Rectal smooth muscle tissue (tissue), 1 donor: ENCODE results near the gene BTBD9.
A peak's percentile ranks its signal among the peaks of the same experiment; 100 is the strongest.

Experiments used
- H3K27ac ChIP-seq: one replicate; pipeline ENCODE4 v1.7.0; 2013; ENCODE audit warnings: low read depth, low read length, inconsistent platforms
- H3K27me3 ChIP-seq: one replicate; pipeline ENCODE4 v1.7.0; 2013; ENCODE audit warnings: low read length; ENCODE audit not compliant: control insufficient read depth, insufficient read depth
- H3K36me3 ChIP-seq: one replicate; pipeline ENCODE4 v1.7.0; 2013; ENCODE audit warnings: low read length; ENCODE audit not compliant: control insufficient read depth, insufficient read depth
- H3K4me1 ChIP-seq: one replicate; pipeline ENCODE4 v1.7.0; 2013; ENCODE audit warnings: low read length; ENCODE audit not compliant: control insufficient read depth, insufficient read depth
- H3K4me3 ChIP-seq: one replicate; pipeline ENCODE4 v1.7.0; 2013; ENCODE audit warnings: low read length
- H3K9ac ChIP-seq: one replicate; pipeline ENCODE4 v1.7.0; 2013; ENCODE audit warnings: low read length

Gene BTBD9

DNA sequence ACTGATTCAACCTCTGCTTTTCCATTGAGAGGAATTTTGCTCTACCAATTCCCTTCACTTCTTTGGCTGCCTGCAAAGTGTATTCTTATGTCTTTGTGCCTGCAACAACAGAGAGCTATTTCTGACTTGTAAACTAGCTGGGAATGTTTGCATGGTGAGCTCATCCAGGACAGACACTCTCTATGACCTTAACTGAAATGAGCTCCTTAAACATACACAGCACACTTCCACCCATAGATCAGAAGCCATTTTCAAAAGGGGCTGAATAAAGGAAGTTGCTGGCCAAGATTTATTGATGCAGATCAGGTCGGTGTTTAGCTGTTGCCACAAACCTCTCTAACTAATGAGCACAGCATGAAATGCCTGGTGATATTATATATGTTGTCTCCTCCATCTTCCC lies 377.7 kb downstream of the BTBD9 start:
- H3K36me3 ChIP-seq = no peaks in the 10 kb centered on the region
- peak overlapping the region; percentile 22 for H3K27ac ChIP-seq
- no peak overlapping the region for H3K9ac ChIP-seq
- peaks cover 13% of the 10 kb centered on the region for H3K4me1 ChIP-seq
- H3K27me3 ChIP-seq = no peaks in the 10 kb centered on the region
- no peak overlapping the region for H3K4me3 ChIP-seq

DNA sequence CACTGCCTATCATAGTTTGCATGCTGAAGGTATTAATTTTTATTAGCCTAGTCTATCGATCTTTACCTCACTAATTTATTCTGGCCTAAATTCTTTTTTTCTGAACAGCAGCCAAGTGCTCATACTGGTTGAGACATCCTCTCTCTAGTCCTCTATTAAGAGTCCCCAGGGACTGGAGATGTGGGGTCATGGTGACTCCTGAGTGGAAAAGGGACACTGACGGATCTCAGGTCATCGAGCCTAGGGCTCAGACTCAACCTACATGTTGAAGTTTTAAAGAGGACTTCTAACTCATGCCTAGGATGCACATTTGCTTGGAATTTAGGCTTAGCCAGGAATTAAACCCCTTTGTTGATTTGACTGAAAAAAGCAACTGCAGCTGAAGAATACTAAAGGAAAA lies 378.1 kb downstream of the BTBD9 start:
- Histone ChIP-seq H3K27me3 (no peaks in the 10 kb centered on the region), H3K27ac (no peak overlapping the region), H3K36me3 (no peaks in the 10 kb centered on the region), H3K4me3 (no peak overlapping the region), H3K4me1 (peaks cover 13% of the 10 kb centered on the region), H3K9ac (no peak overlapping the region)

DNA sequence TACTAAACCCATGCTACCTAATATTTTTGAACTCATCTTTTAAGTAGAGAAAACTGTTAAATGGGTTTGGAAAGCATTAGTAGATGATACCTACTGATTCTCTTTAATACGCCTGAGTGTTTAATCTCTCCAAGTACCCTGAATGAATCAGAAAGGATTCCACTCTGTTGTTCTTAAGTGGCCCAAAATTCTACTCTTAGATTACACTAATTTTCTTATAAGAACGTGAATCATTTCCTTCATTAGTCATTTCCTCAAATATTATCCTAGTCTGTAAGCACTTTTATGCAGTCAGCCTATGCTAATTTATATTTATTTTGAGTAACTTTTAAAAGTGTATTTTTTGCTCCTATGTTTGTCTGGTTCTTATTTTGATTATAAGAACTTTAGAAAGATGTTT lies 380.0 kb downstream of the BTBD9 start:
- Histone ChIP-seq H3K27ac (no peak overlapping the region), H3K36me3 (no peaks in the 10 kb centered on the region), H3K4me1 (peaks cover 13% of the 10 kb centered on the region)

DNA sequence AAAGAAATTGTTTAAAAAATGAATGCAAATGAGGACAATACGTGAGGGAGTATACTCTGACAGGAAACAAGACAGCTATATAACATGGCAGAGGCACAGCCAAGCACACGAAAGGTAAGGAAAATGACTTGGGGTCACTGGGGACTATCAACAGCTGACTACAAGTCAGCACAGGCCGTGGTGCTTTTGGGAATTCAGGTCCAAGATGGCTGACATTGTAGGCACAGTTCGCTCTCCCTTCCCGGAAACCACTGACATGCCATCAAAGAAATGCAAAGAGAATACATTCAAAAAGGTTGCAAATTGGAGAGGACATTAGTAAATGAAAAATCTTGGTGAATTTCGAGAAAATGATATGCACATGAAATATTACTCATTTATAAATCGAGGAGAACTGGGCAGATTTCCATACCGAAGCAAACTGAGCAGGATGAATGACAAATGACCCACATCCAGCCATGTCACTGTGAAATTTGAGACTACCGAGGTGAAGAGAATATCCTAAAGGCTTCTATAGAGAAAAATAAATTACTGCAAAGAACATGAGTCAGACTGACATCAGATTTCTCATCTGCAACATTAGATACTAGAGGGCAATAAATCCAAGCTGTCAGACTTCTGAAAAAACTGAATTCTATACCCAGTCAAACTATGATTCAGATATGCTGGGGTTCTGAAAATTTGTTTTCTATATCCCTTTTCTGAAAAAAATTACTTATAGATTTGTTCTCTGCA lies 391.1 kb downstream of the BTBD9 start:
- H3K27ac ChIP-seq = no peak overlapping the region
- H3K4me3 ChIP-seq = no peak overlapping the region
- no peaks in the 10 kb centered on the region for H3K4me1 ChIP-seq
- H3K9ac ChIP-seq = no peak overlapping the region
- H3K36me3 ChIP-seq = no peaks in the 10 kb centered on the region
- no peaks in the 10 kb centered on the region for H3K27me3 ChIP-seq

More for the DNA sequence above, 380.0 kb downstream of the BTBD9 start:
- no peaks in the 10 kb centered on the region for H3K27me3 ChIP-seq
- no peak overlapping the region for H3K4me3 ChIP-seq
- H3K9ac ChIP-seq = no peak overlapping the region

DNA sequence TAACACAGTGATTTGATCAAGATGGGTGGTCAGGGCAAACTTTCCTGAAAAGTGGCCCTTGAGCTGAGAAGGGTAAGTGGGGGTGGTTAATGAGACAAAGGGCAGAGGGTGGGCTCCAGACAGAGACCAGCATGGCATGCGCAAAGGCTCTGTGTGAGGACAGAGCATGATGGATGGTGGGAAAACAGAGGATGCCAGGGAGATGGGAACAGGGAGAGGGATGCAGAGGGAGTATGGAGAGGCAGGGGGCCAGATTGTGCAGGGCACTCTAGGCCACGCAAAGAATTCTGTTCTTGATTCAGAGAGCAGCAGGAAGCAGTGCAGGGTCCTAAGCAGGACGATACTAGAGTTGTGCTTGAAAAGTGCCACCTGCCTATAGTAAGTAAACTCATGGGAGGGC lies 394.4 kb downstream of the BTBD9 start:
- Histone ChIP-seq H3K9ac (no peak overlapping the region), H3K4me3 (no peak overlapping the region), H3K36me3 (no peaks in the 10 kb centered on the region), H3K27ac (no peak overlapping the region), H3K27me3 (no peaks in the 10 kb centered on the region), H3K4me1 (no peaks in the 10 kb centered on the region)

DNA sequence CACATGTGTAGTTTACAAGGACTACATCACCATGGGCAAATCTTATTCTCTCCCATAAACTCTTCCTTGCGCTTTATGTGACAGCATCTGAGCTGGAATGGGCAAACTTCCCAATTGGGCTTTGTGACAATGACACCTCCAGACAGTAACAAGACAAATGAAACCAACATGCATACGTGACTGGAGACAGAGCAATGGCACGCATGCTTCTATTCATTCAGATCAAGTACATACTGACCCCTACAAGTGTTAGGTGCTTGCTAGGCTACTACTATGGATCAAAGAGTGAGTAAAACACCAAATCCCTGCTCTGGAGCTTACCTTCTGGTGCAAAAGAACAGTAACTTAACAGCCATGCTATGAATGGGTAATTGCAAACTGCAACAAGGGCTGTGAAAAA lies 394.9 kb downstream of the BTBD9 start:
- Histone ChIP-seq H3K27me3 (no peaks in the 10 kb centered on the region), H3K4me1 (no peaks in the 10 kb centered on the region), H3K4me3 (no peak overlapping the region), H3K9ac (no peak overlapping the region), H3K36me3 (no peaks in the 10 kb centered on the region), H3K27ac (no peak overlapping the region)

DNA sequence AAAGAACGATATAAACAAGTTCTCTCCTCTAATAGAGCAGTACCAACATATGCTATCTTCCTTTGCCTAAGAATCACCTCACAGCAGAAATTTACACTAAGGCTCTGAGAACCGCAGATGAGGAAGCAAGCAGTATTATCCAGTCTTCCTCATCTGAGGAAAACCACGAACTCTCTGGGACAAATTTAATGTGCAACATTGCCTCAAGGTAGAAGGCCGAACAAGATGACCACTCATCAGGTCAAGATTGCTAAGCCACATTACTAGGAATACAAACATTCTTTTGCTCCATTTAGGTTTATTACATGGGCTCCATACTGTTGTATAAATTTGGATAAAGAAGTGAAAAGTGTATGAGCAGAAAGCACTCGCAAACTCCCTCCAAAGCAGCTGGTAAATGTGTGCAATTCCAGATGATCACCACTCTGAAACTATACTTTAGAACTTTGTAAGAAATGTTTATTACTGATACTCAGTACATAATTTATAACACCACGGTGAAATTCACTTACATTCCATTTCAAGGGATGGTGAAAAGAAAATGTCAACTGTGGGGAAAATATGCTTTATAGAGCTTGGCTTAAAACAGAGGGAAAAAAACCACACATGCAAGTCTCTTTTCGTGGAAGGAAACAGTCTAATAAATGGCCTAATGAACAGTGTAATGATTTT lies 398.4 kb downstream of the BTBD9 start:
- H3K4me3 ChIP-seq = no peak overlapping the region
- H3K4me1 ChIP-seq = no peaks in the 10 kb centered on the region
- H3K36me3 ChIP-seq = no peaks in the 10 kb centered on the region
- no peak overlapping the region for H3K9ac ChIP-seq
- no peak overlapping the region for H3K27ac ChIP-seq
- H3K27me3 ChIP-seq = no peaks in the 10 kb centered on the region

DNA sequence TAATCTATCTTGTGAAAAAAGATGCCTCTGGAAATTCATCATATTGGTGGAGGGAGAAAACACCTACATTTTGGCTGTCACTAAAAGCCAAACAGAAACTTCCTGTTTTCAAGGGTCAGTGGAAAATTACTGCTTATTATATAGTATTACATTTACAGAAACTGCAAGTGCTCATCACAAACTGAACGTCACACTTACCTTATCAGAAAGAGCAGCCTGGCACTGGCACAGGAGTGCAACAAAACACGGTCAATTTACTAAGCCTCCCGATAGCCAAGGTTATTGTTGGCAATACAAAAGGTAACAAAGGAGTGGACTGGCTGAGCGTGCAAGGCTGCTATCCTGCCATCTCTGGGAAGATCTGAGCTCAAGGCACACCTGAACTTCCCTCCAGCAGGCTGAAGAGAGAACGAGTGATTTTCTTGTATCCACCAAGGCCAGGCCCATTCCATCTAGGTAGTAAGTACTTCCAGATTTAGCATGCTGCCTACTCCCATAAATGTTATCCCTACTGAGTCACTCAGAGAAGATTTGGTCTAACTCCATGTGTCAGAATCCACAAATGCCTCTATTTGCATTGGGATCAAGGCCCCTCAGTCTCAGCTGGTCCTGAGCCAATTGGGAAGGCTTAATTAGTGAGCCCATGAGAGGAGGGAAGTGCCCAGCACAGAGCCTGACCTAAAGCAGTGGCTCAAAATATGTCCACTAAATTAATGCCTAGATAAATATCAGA lies 399.8 kb downstream of the BTBD9 start:
- H3K4me3 ChIP-seq = no peak overlapping the region
- no peak overlapping the region for H3K27ac ChIP-seq
- H3K4me1 ChIP-seq = no peaks in the 10 kb centered on the region
- no peaks in the 10 kb centered on the region for H3K36me3 ChIP-seq
- no peak overlapping the region for H3K9ac ChIP-seq
- H3K27me3 ChIP-seq = no peaks in the 10 kb centered on the region

DNA sequence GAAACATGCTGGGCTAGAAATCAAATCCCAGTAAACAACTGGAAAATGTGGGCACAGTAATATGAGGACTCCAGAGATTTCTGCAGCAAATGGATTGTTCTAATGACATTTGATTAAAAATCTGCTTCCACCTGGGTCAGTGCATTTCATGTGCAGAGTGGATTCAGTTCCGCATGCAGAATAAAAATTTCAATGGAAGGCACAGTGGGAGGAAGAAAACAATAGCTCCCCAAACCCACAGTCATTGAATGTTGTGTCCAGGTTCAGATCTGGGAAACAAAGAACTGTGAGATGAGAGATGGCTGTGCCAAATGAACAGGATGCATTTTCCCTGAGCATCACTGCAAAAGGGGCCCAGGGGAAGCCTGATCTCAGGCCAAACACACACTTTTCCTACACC lies 403.1 kb downstream of the BTBD9 start:
- H3K4me3 ChIP-seq = no peak overlapping the region
- H3K9ac ChIP-seq = no peak overlapping the region
- H3K27me3 ChIP-seq = no peaks in the 10 kb centered on the region
- H3K27ac ChIP-seq = no peak overlapping the region
- H3K4me1 ChIP-seq = no peaks in the 10 kb centered on the region
- no peaks in the 10 kb centered on the region for H3K36me3 ChIP-seq

DNA sequence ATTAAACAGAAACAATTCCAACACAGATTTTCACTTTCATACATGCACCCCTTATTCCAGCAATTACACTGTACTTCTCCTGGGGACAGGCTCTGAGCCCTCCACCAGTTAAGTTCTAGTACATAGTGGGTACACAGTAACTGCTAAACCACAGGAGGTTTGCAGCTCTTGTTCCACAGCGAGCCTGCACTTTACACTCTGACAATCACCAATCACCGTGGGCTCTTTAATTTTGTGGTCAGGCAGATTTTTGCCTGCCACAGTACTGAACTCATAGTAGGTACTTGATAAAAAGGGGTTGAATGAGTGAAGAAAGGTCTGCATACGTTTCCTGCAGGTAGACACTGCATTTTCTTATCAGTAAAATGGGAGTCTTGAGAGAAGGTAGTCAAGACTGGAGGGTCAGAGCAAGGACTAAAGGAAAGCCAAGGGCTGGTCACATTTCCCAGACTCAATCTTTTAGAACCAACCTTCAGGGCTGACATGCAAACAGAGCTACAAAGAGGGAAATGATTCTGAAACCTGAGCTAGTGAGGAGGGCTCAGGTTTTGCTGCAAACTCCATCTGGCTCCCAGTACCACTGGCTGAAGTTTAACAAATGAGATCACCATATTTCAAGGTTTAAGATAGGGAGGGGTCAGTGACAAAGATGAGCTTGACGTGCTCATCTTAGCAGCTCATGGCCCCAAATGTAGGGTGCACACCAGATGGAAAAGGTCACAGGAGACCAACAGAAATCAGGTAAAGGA lies 404.6 kb downstream of the BTBD9 start:
- H3K27me3 ChIP-seq = no peaks in the 10 kb centered on the region
- H3K27ac ChIP-seq = no peak overlapping the region
- no peak overlapping the region for H3K4me3 ChIP-seq
- no peaks in the 10 kb centered on the region for H3K4me1 ChIP-seq
- H3K36me3 ChIP-seq = no peaks in the 10 kb centered on the region
- H3K9ac ChIP-seq = no peak overlapping the region

DNA sequence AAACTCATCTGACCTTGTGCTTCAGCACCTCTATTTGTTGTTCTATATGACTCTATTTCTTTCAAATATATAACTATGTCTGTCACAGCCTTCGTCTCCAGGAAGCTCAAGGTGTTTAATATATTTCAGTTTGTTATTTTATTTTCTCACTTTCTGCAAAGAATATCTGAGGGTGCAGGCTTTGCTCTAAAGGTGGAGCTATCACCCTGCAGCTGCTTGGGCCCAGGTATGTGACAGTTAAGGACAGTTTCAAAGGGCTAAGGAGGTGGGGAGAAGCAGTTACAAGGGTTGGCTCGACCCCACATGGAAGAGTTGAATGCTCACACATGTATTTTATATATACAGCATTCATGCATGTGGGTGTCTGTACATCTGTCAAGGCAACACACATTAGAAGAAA lies 405.6 kb downstream of the BTBD9 start:
- Histone ChIP-seq H3K27ac (no peak overlapping the region), H3K36me3 (no peaks in the 10 kb centered on the region)

DNA sequence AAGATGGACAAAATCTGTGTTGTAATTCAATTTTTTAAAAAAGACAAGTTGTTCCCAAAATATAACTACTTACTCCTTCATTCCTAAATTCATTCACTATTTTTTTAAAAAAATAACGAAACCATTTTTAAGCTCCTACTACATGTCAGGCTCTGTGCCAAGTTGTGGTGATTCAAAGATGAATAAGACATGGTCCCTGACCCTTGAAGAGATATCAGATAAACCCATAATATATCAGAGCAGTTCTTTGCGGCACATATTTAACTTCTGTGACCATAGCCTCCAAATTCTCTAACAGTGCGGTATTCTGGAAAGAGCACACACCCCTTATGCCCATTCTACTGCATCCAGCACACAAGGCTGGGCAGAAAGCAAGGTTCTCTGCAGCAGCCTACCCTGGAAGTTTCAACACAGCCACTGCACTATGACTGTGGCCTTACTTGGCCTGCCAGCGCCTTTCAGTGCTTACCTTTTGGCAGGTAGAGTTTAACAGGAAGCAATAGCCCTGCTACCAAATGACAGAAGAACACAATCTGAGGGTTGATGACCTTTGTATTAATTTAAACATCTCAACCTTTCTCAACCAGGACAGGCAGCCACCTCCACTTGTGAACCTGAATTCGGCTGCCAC lies 406.5 kb downstream of the BTBD9 start:
- no peak overlapping the region for H3K4me3 ChIP-seq
- H3K4me1 ChIP-seq = no peaks in the 10 kb centered on the region
- H3K27me3 ChIP-seq = no peaks in the 10 kb centered on the region
- no peaks in the 10 kb centered on the region for H3K36me3 ChIP-seq
- no peak overlapping the region for H3K9ac ChIP-seq
- no peak overlapping the region for H3K27ac ChIP-seq

More for the DNA sequence above, 405.6 kb downstream of the BTBD9 start:
- no peak overlapping the region for H3K4me3 ChIP-seq
- no peak overlapping the region for H3K9ac ChIP-seq
- no peaks in the 10 kb centered on the region for H3K27me3 ChIP-seq
- no peaks in the 10 kb centered on the region for H3K4me1 ChIP-seq
